GM12864 (cell line): ENCODE measurements around the gene UBE2I.

ENCODE experiments used
- DNase-seq: peaks from one replicate; pipeline ENCODE4 v3.0.0-alpha.2; 2011; ENCODE audit warnings: low read depth
- H3K4me3 ChIP-seq: 2 replicates; pipeline ENCODE4 v1.5.1; 2011; ENCODE audit warnings: mild to moderate bottlenecking, low read depth, low read length, control low read depth
- CTCF ChIP-seq: IDR thresholded peaks from 2 replicates; pipeline ENCODE4 v1.5.1; 2011; ENCODE audit warnings: low read depth, mild to moderate bottlenecking, moderate library complexity, low read length, control low read depth, inconsistent platforms; ENCODE audit errors: missing control alignments

Gene UBE2I

GRCh38 chr16:1331712-1332617 lies 22.5 kb downstream of the UBE2I start:
- H3K4me3 ChIP-seq = no peak overlapping the region
- DNase-seq = peak; percentile 64
- no peak for TF ChIP-seq CTCF

GRCh38 chr16:1332618-1333148 lies 23.2 kb downstream of the UBE2I start:
- no peak overlapping the region for H3K4me3 ChIP-seq
- no peak for TF ChIP-seq CTCF
- no peak for DNase-seq

- TF ChIP-seq CTCF = no peak
- H3K4me3 ChIP-seq = no peak within 1 kb of the TSS; the same call in 1 of the 2 replicates
- DNase-seq = no peak
These were observed 23.8 kb downstream of the UBE2I start, which contains the start of gene BAIAP3 for GRCh38 chr16:1333149-1333812. BAIAP3 (plus strand) TSS chr16:1333645; CDS start chr16:1338550, 4,905 bp downstream.

GRCh38 chr16:1333854-1334700 lies 24.6 kb downstream of the UBE2I start:
- no peak for DNase-seq
- TF ChIP-seq CTCF = no peak
- H3K4me3 ChIP-seq = no peak overlapping the region; the same call in 1 of the 2 replicates

- H3K4me3 ChIP-seq = no peak overlapping the region
- TF ChIP-seq CTCF = no peak
- no peak for DNase-seq
These were observed 25.3 kb downstream of the UBE2I start for GRCh38 chr16:1334739-1335138.

- no peak for DNase-seq
- no peak for TF ChIP-seq CTCF
These were observed 26.0 kb downstream of the UBE2I start for GRCh38 chr16:1335211-1335971.

More at GRCh38 chr16:1335211-1335971, 26.0 kb downstream of the UBE2I start:
- H3K4me3 ChIP-seq = no peak overlapping the region
